ENCODE data around the gene DHRS2.
"Not testable (repeated sequence)": the region's sequence is repeated elsewhere in the genome, so short reads cannot be mapped to it uniquely, and the experiment has no call there.

DHRS2 gene, protein sequence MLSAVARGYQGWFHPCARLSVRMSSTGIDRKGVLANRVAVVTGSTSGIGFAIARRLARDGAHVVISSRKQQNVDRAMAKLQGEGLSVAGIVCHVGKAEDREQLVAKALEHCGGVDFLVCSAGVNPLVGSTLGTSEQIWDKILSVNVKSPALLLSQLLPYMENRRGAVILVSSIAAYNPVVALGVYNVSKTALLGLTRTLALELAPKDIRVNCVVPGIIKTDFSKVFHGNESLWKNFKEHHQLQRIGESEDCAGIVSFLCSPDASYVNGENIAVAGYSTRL

GRCh38 chr14:23636317-23637211, at the start of gene DHRS2:
DHRS2 (plus strand) TSS chr14:23636364; CDS start chr14:23638865, 2,501 bp downstream.
- DNase-seq (ENCODE audit: low read depth): no peak

GRCh38 chr14:23588884-23589598, 47.1 kb upstream of the DHRS2 start:
- DNase-seq (ENCODE audit: low read depth): peak; percentile 53

- DNase-seq (ENCODE audit: low read depth): no peak
Observed at GRCh38 chr14:23589606-23590005, 46.6 kb upstream of the DHRS2 start.

- no peak for DNase-seq (ENCODE audit: low read depth)
Observed at GRCh38 chr14:23590198-23590597, 46.0 kb upstream of the DHRS2 start.

- not testable (repeated sequence) for DNase-seq (ENCODE audit: low read depth)
Observed at GRCh38 chr14:23594191-23594590, 42.0 kb upstream of the DHRS2 start.

DNA sequence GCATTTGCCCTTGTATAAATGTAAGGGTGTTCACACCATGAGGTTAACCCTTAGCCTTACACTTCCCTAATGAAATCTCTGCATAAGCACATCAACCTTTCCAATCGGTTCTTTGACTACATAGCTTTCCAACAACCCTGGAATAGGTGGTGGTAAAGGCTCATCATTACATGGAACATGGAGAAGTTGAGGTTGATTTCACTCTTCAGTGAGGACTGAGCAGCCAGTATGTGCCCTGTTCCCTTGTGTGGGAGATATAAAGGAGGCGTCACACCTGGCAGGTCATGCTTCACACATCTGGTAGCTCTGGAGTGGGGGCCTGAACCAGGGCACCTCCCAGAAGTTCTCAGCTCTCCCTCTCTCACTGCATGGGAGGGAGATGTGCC, 35.8 kb upstream of the DHRS2 start:
- no peak for DNase-seq (ENCODE audit: low read depth)

- DNase-seq (ENCODE audit: low read depth): no peak
Observed at GRCh38 chr14:23600806-23601205, 35.4 kb upstream of the DHRS2 start.

GRCh38 chr14:23601424-23601823, 34.7 kb upstream of the DHRS2 start:
- DNase-seq (ENCODE audit: low read depth): no peak

DNA sequence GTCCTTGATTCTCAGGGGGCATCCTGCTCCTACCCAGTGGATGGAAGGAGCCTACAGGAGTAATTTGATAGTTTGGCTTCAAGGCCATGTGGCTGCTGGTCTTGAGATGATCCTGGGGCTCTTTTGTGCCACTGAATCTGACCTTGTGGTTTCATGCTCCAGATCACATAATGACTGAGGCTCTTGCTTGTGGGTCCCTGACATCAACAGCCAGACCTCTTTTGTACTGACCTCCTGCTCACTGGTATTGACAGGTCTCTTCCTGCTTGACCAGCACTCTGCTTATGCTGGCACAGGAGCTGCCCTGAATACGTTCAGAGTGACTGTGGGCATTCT, 34.4 kb upstream of the DHRS2 start:
- no peak for DNase-seq (ENCODE audit: low read depth)

DNA sequence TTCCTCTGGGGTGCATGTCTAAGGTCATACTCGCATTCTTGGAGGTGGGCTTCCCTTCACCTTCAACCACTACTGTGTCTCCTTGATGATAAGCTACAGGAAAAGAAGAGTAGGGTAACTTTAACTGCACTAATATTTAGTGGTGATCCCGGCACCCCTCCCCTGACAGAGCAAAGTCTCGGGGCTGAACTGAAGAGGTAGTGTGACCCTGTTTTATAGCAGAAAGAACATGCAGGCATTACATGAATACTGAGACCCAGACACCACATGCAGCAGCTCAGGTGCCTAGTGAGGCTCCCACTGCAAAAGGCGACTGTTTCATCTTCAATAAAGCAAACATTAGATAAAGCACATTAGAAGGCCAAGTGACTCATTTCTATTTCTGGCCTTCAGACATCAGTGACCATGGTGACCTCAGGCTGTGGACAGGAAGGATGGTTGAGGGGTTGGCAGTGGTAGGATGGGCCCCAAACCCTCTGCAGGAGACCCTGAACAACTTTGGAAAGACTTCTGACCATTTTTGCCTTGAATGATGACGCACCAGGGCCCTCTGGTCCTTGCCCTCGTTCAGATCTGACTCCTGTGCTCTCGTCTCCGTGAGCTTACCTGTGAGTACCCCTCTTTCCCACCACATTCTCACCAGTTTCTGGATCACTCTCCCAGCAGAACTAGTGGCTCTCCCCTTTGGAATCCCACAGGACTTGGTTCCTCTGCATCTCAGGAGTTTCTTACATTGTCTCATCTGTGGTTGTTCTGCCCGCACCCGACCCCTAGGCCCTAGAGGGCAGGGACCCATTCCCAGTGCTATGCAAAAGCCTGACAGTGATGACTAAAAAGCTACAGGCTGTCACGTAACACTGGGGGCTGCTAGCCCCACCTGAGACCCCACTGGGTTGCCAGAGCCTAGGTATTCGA, 33.7 kb upstream of the DHRS2 start:
- no peak for DNase-seq (ENCODE audit: low read depth)

DNA sequence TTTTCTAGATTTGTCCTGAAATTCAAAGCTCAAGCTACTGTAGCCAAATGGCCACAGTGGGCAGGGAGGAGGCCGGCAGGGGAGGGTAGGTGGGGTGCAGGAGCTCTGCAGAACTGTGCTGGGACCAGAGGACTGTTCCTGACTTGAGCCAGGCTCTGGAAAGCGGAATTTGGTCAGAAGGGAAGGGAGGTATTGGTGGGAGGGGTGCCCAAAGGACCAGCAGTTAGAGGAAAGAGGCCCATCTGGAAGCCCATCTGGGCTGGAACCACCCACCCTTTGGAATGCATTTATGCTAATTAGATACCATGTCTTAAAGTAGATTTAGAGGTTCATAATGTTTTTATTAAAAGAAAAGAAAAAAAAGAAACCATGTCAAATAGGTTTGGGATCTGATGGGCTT, 33.1 kb upstream of the DHRS2 start:
- no peak for DNase-seq (ENCODE audit: low read depth)

- no peak for DNase-seq (ENCODE audit: low read depth)
Observed at GRCh38 chr14:23604148-23604547, 32.0 kb upstream of the DHRS2 start.

DNA sequence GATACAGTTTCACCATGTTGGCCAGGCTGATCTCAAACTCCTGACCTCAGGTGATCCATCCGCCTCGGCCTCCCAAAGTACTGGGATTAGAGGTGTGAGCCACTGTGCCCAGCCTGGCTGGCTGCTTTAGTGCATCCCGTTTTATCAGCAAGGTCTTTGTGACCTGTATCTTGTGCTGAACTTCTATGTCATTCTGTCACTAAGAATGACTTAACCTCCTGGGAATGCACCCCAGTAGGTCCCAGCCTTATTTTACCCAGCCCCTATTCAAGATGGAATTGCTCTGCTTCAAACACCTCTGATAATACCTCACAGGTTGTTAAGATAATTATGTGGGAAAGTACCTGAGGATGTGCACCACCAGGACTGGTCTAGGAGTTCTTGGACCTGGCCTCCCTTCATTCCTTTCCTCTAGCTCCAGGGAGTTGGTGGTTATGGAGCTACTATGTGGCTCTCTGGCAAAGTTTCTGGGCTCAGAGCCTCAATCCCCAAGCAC, 31.4 kb upstream of the DHRS2 start:
- DNase-seq (ENCODE audit: low read depth): no peak

DNA sequence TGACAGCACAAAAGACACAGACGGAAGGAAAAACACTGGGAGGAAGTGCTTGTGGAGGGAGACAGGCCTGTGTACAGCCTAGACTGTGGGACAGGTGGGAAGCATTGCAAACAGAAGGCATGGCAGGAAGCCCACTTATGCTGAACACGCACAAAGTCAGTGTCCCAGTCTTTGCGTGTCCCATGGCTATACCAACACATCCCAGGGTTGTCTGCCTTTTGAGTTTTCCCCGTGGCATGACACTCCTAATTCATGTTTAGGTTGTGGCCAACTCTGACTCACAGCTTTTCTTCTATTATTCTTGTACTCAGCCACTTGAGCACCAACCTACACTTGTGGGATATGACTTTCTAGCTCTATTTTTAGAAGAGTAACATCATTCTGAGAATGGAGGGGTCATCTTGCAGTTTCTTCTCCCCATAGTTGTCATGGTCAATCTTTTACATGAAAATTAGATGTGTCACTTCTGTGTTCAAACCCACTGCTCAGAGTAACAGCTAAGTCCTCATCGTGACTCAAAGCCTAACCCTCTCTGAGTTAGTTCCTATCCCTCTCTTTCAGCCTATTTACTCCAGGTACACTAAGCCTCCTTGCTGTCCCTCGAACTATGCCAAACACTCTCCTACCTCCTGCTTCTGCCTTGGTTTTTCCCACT, 30.1 kb upstream of the DHRS2 start:
- no peak for DNase-seq (ENCODE audit: low read depth)

- DNase-seq (ENCODE audit: low read depth): no peak
Observed at GRCh38 chr14:23608454-23608853, 27.7 kb upstream of the DHRS2 start.

GRCh38 chr14:23609001-23609400, 27.2 kb upstream of the DHRS2 start:
- DNase-seq (ENCODE audit: low read depth): no peak

DNA sequence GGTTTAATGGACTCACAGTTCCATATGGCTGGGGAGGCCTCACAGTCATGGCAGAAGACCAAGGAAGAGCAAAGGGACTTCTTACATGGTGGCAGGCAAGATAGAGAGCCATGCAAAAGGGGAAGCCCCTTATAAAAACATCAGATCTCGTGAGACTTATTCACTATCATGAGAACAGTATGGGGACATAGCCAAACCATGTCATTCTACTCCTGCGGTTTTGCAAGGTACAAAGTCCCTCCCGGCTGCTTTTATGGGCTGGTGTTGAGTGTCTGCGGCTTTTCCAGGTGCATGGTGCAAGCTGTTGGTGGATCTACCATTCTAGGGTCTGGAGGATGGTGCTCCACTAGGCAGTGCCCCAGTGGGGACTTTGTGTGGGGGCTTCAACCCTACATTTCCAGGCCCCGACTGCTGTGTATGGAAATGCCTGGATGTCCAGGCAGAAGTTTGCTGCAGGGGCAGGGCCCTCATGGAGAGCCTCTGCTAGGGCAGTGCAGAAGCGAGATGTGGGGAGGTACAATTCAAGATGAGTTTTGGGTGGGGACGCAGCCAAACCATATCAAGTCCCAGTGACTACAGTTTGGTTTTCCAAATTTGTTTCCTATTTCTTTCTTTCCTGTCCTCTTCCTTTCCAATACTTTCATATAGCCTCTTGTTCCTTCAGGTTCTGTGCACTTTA, 26.6 kb upstream of the DHRS2 start:
- not testable (repeated sequence) for DNase-seq (ENCODE audit: low read depth)

GRCh38 chr14:23610090-23610814, 25.9 kb upstream of the DHRS2 start:
- no peak for DNase-seq (ENCODE audit: low read depth)

- no peak for DNase-seq (ENCODE audit: low read depth)
Observed at GRCh38 chr14:23610815-23611289, 25.3 kb upstream of the DHRS2 start.

GRCh38 chr14:23612354-23612732, 23.8 kb upstream of the DHRS2 start:
- no peak for DNase-seq (ENCODE audit: low read depth)

Measured in stimulated activated CD8-positive, alpha-beta memory T cell treated with anti-CD3 and anti-CD28 coated beads, Interleukin-12 subunit alpha, Interleukin-12 subunit beta, amount 100 ng/mL, for 1 hour (primary cell).